Neural progenitor cell (in vitro differentiated cells): ENCODE measurements around the gene SCAMP4. TPM values are rescaled to one million over a fixed set of nuclear protein-coding genes. Genes with fewer than 3 reads are reported as not detected.
"Not testable (repeated sequence)": the region's sequence is repeated elsewhere in the genome, so short reads cannot be mapped to it uniquely, and the experiment has no call there.

Experiments used
- DNase-seq: peaks from one replicate; pipeline ENCODE4 v3.0.0-alpha.2; 2016; ENCODE audit warnings: low spot score
- H2AFZ ChIP-seq: fragments of 200-600 bp; sonication (generic); replicated peaks from 2 replicates; pipeline ENCODE4 v1.6.1; 2016; ENCODE audit warnings: antibody characterized with exemption
- H3F3A ChIP-seq: fragments of 200-600 bp; sonication (generic); 2 replicates; pipeline ENCODE4 v1.6.1; 2016; ENCODE audit warnings: antibody characterized with exemption, low read depth
- H3K27ac ChIP-seq: fragments of 200-600 bp; sonication (generic); 2 replicates; pipeline ENCODE4 v1.5.1; 2016; ENCODE audit warnings: mild to moderate bottlenecking
- H3K27me3 ChIP-seq: fragments of 200-600 bp; sonication (generic); 2 replicates; pipeline ENCODE4 v1.6.1; 2016; ENCODE audit warnings: mild to moderate bottlenecking, moderate library complexity
- H3K36me3 ChIP-seq: fragments of 200-600 bp; sonication (generic); 2 replicates; pipeline ENCODE4 v1.5.1; 2016
- H3K4me1 ChIP-seq: fragments of 200-600 bp; sonication (generic); 2 replicates; pipeline ENCODE4 v1.6.1; 2016; ENCODE audit warnings: mixed run types
- H3K4me2 ChIP-seq: fragments of 200-600 bp; sonication (generic); 2 replicates; pipeline ENCODE4 v1.6.1; 2016
- H3K4me3 ChIP-seq: fragments of 200-600 bp; sonication (generic); 2 replicates; pipeline ENCODE4 v1.5.1; 2016
- H3K79me2 ChIP-seq: fragments of 200-600 bp; sonication (generic); 2 replicates; pipeline ENCODE4 v1.6.1; 2016; ENCODE audit warnings: low read depth
- H3K9ac ChIP-seq: fragments of 200-600 bp; sonication (generic); 2 replicates; pipeline ENCODE4 v1.6.1; 2016
- H3K9me3 ChIP-seq: fragments of 200-600 bp; sonication (generic); 2 replicates; pipeline ENCODE4 v1.5.1; 2016; ENCODE audit warnings: low read depth
- H4K20me1 ChIP-seq: fragments of 200-600 bp; sonication (generic); 2 replicates; pipeline ENCODE4 v1.6.1; 2016; ENCODE audit warnings: low read depth
- H3K27ac Mint-ChIP-seq: 3 replicates; pipeline ENCODE4 v1.8.0; 2021; ENCODE audit warnings: mixed read lengths
- H3K27me3 Mint-ChIP-seq: 2 replicates; pipeline ENCODE4 v1.8.0; 2022; ENCODE audit warnings: low read depth, mild to moderate bottlenecking, inconsistent platforms, moderate library complexity, mixed read lengths; ENCODE audit not compliant: insufficient read depth
- H3K36me3 Mint-ChIP-seq: 3 replicates; pipeline ENCODE4 v1.8.0; 2021; ENCODE audit warnings: mixed read lengths
- H3K4me1 Mint-ChIP-seq: 3 replicates; pipeline ENCODE4 v1.8.0; 2021; ENCODE audit warnings: mixed read lengths
- H3K4me3 Mint-ChIP-seq: 3 replicates; pipeline ENCODE4 v1.8.0; 2021; ENCODE audit warnings: mild to moderate bottlenecking, moderate library complexity, mixed read lengths
- H3K9me3 Mint-ChIP-seq: 3 replicates; pipeline ENCODE4 v1.8.0; 2020; ENCODE audit warnings: mixed read lengths
- CTCF ChIP-seq: fragments of 200-600 bp; sonication (generic); IDR thresholded peaks from 2 replicates; pipeline ENCODE4 v1.5.1; 2017; ENCODE audit warnings: antibody characterized with exemption, mild to moderate bottlenecking
- EZH2 ChIP-seq: fragments of 200-600 bp; sonication (generic); IDR thresholded peaks from 2 replicates; pipeline ENCODE4 v1.6.1; 2017; ENCODE audit warnings: antibody characterized with exemption, mild to moderate bottlenecking, moderate library complexity
- total RNA-seq: library from RNA; depleted of rRNA; stranded (reverse); fragments of >200 nt; gene quantifications from 2 replicates; pipeline ENCODE4 v1.2.3, GENCODE V29; 2015; ENCODE audit warnings: low replicate concordance

Gene SCAMP4
- total RNA-seq, 1 donor from 2014 or later, result 11.5 TPM

- Histone ChIP-seq H3K9ac (peak overlapping the region; percentile 70), H2AFZ (peak overlapping the region; percentile 78), H3K79me2 (peaks cover 47% of the 10 kb centered on the region), H3K9me3 (no peaks in the 10 kb centered on the region), H3F3A (peaks cover 18% of the 10 kb centered on the region), H3K4me3 (peak overlapping the region; percentile 71), H3K36me3 (no peaks in the 10 kb centered on the region), H3K4me1 (peaks cover 20% of the 10 kb centered on the region), H4K20me1 (peaks cover 30% of the 10 kb centered on the region), H3K27me3 (no peaks in the 10 kb centered on the region), H3K4me2 (peak overlapping the region; percentile 92), H3K27ac (no peak overlapping the region)
- H3K4me1 Mint-ChIP-seq, result peaks cover 20% of the 10 kb centered on the region
- TF ChIP-seq EZH2 (no peak), CTCF (peak; percentile 53)
- H3K36me3 Mint-ChIP-seq, result no peaks in the 10 kb centered on the region
- no peaks in the 10 kb centered on the region for H3K9me3 Mint-ChIP-seq
- H3K4me3 Mint-ChIP-seq, result peak overlapping the region; percentile 95
- no peaks in the 10 kb centered on the region for H3K27me3 Mint-ChIP-seq
- DNase-seq, result peak; percentile 96
- peak overlapping the region; percentile 74 for H3K27ac Mint-ChIP-seq
These were observed 29.3 kb upstream of the SCAMP4 start for GRCh38 chr19:1875646-1876495.

- H3K79me2 ChIP-seq, result peaks cover 42% of the 10 kb centered on the region
- peaks cover 20% of the 10 kb centered on the region for H3K4me1 ChIP-seq
- not testable (repeated sequence) for H3K36me3 ChIP-seq, H3K9ac ChIP-seq, H3K9me3 Mint-ChIP-seq, H3K36me3 Mint-ChIP-seq, DNase-seq, H3K27me3 ChIP-seq, H3K27ac ChIP-seq, H3K9me3 ChIP-seq, H3K27me3 Mint-ChIP-seq
- peak overlapping the region; percentile 92 for H3K4me2 ChIP-seq
- H3K4me3 ChIP-seq, result peak overlapping the region; percentile 71
- H4K20me1 ChIP-seq, result peaks cover 30% of the 10 kb centered on the region
- Mint-ChIP-seq H3K4me3 (peak overlapping the region; percentile 90), H3K27ac (peak overlapping the region; percentile 42), H3K4me1 (peaks cover 20% of the 10 kb centered on the region)
- H3F3A ChIP-seq, result peaks cover 18% of the 10 kb centered on the region
- H2AFZ ChIP-seq, result peak overlapping the region; percentile 78
These were observed 28.5 kb upstream of the SCAMP4 start for GRCh38 chr19:1876496-1877279.

- not testable (repeated sequence) for H3K4me3 Mint-ChIP-seq
These were observed 27.9 kb upstream of the SCAMP4 start for GRCh38 chr19:1877280-1877660.

GRCh38 chr19:1878583-1878982 is 26.6 kb upstream of the SCAMP4 start:
- not testable (repeated sequence) for H3K36me3 Mint-ChIP-seq, H3K9ac ChIP-seq, H3K36me3 ChIP-seq, H3K4me2 ChIP-seq, DNase-seq, H3K27ac Mint-ChIP-seq, H3K27me3 ChIP-seq, H3K27me3 Mint-ChIP-seq, H2AFZ ChIP-seq, H3K4me3 Mint-ChIP-seq, H3K9me3 Mint-ChIP-seq, H3K27ac ChIP-seq, H3K9me3 ChIP-seq, H3K4me3 ChIP-seq
- Histone ChIP-seq H4K20me1 (peaks cover 36% of the 10 kb centered on the region), H3F3A (peaks cover 22% of the 10 kb centered on the region), H3K4me1 (peaks cover 33% of the 10 kb centered on the region), H3K79me2 (peaks cover 43% of the 10 kb centered on the region)
- H3K4me1 Mint-ChIP-seq, result peaks cover 32% of the 10 kb centered on the region

More at GRCh38 chr19:1877280-1877660, 27.9 kb upstream of the SCAMP4 start:
- not testable (repeated sequence) for H3K9me3 Mint-ChIP-seq, H3K27me3 Mint-ChIP-seq, H3K27ac ChIP-seq, H3K36me3 Mint-ChIP-seq, H3K27me3 ChIP-seq, DNase-seq, H3K9me3 ChIP-seq, H2AFZ ChIP-seq, H3K27ac Mint-ChIP-seq, H3K36me3 ChIP-seq, H3K9ac ChIP-seq
- H3K4me3 ChIP-seq, result peak overlapping the region; percentile 71
- peak overlapping the region; percentile 92 for H3K4me2 ChIP-seq
- H3K4me1 ChIP-seq, result peaks cover 26% of the 10 kb centered on the region
- peaks cover 42% of the 10 kb centered on the region for H3K79me2 ChIP-seq
- H4K20me1 ChIP-seq, result peaks cover 30% of the 10 kb centered on the region
- H3K4me1 Mint-ChIP-seq, result peaks cover 20% of the 10 kb centered on the region
- H3F3A ChIP-seq, result peaks cover 18% of the 10 kb centered on the region

GRCh38 chr19:1879982-1880381 is 25.2 kb upstream of the SCAMP4 start:
- H3K4me1 ChIP-seq, result peaks cover 27% of the 10 kb centered on the region
- peaks cover 43% of the 10 kb centered on the region for H3K79me2 ChIP-seq
- H3F3A ChIP-seq, result peaks cover 20% of the 10 kb centered on the region
- not testable (repeated sequence) for H3K9ac ChIP-seq, H3K4me2 ChIP-seq, H3K4me3 Mint-ChIP-seq, H3K36me3 Mint-ChIP-seq, H3K4me3 ChIP-seq, H3K9me3 Mint-ChIP-seq, H3K27me3 Mint-ChIP-seq, H3K9me3 ChIP-seq, DNase-seq, H3K36me3 ChIP-seq, H3K27ac ChIP-seq, H2AFZ ChIP-seq, H3K27me3 ChIP-seq, H3K27ac Mint-ChIP-seq
- peaks cover 31% of the 10 kb centered on the region for H3K4me1 Mint-ChIP-seq
- H4K20me1 ChIP-seq, result peaks cover 36% of the 10 kb centered on the region
